HG02981 (cell line): ENCODE results near the gene NPHP1.
"Not testable (repeated sequence)": the region's sequence is repeated elsewhere in the genome, so short reads cannot be mapped to it uniquely, and the experiment has no call there.

Experiments
- ATAC-seq: cut with Tn5 transposase; IDR thresholded peaks from one replicate; pipeline ENCODE4 v1.9.1; 2021; ENCODE audit warnings: mild to moderate bottlenecking, moderate library complexity; ENCODE audit not compliant: unreplicated experiment

The NPHP1 gene

DNA sequence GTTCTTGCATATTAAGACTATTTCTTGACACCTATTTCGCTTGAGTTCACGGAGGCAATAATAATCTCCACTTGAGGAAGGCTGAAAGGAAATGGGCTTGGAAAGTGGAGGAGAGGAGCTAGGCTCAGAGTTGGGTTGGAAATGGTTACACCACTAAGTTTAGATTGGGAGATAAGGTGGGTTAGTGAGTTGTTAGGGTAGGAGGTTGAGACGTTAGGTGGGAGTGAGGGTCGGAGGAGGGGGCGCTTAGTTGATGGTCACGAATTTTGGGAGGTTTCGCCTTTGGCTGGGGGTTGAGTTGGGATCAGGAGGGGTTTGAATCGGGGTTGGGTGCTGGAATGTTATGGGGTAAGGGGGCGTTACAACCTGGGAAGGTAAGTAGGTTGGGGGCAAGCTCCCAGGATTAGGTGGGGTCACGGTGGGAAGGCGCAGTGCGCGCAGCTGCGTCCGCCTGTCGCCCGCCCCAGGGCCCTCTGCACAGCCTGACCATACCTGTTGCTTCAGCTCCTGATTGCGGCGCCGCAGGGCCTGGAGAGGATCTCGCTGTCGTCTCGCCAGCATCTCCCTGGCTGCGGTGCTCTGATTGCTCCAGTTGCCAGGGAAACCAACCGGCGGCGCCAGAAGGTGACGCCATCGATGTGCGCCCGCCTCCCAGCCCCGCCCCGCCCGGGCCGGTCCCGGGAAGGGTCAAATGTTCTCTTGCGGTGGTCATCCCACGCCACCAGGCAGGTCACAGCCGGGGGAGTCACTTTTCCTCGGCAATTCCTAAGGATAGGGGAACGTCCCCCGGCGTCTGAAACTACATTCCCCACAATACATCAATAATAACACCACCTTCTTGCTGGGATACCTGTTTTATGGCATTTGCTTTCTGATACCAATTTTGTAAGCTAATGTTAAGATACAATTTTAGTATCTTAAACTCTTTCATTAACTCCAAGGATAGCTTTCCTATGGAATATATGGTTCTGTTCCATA lies at the start of gene NPHP1:
NPHP1 (minus strand) TSS at position 606 of the 978 bp plus-strand sequence; CDS start at position 561, 45 bp downstream.
- peak; percentile 89 for ATAC-seq

DNA sequence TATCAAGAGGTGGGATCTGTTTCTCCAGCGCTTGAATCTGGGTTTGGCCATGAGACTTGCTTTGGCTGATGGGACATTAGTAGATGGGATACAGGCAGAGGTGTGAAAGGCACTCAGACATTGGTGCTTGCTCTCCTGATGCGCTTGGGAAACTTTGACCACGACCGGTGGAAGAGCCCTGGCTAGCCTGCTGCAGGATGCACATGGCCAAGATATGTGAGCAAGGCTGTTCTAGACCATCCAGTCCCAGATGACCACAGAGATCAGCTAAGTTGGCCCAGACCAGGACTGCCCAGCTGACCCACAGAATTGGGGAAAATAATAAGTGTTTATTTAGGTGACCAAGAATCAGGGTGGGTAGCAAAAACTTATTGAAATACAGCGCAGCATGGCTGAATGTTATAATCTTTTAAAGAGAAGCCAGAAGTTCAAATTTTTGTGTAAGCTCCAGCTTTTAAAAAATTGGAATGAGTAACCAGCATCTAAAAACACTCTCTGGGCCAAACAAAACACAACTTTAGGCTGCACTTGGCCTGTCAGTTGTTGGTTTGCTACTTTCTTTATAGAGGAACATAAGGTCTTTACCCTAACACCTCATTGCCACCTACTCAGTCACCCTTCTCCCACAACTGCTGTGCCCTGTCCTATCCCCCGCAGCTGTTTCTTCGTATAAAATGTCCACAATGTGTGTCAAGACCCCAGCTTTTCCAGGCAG lies 43.4 kb upstream of the NPHP1 start:
- not testable (repeated sequence) for ATAC-seq

DNA sequence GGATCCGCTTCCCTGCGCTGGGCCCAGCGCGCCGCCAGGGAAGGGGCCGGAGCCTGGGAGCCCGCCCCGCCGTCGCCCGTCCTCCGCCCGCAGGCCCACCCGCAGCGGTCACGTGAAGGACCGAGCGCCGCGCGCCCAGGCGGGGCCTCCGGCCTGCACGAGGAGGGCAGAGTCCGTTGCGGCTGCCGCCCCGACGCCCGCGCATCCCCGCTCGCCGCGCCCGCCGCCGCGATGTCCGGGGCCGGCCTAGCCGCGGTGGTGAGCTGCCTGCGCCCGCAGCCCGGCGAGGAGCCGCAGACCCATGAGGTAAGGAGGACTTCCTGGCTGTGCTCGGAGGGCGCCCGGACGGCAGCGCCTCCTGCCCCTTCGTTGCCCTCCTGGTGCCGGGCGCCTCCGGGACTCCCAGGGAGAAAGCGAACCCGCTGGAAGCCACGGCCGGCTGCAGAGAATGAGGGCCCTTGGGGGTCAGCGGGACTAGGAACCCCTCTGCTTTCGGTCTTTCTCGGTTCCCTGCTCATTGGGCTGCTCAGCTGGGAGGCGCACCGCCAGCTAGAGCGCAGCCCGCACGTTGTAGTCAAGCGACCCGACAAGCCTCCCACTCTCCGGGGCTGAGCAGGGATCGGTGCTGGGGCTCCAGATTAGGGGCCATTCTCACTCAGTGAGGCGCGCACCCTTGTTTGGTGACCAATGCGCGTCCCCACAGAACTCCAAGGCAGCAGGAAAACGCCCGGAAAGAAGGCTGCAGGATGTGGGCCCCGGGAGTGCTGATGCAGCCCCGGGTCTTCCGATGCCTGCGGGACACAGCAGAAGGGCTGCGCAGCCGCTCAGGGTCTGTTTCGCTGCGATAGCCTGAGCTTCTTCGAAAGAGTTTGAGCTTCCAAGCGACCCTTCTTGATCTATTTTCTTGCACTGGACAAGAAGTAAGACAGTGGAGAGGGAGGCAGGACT lies 40.9 kb upstream of the NPHP1 start:
- ATAC-seq: not testable (repeated sequence)

DNA sequence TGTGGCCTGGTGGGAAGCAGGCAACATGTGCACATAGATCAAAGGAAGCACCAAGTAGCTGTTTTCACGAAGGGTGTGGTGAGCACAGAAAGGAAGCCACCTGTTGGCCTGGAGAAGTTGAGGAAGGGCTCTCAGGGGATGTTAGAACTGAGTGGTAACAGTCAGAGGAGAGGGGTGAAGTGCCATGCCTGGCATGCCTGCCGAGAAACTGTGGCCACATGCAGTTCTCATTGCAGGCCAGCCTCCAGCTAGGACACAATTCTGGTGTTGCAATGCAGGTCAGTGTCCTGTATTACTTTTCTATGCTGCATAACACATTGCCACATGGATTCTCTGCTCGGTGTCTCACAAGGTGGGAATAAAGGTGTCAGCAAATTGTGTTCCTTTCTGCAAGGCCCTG lies 38.5 kb upstream of the NPHP1 start:
- not testable (repeated sequence) for ATAC-seq

DNA sequence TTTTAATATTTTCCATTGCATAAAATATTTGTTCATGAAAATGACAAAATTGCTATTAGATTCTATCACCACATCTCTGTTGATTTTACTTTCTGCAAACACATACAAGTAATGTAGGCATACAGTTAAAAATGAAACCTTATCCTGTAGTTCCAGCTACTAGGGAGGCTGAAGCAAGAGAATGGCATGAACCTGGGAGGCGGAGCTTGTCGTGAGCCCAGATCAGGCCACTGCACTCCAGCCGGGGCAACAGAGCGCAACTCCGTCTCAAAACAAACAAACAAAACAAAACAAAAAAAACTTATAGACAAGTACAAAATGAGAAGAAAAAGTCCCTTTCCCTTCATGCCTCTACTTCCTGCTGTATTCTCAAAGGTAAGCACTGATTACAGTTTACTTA lies 29.7 kb upstream of the NPHP1 start:
- ATAC-seq: not testable (repeated sequence)

DNA sequence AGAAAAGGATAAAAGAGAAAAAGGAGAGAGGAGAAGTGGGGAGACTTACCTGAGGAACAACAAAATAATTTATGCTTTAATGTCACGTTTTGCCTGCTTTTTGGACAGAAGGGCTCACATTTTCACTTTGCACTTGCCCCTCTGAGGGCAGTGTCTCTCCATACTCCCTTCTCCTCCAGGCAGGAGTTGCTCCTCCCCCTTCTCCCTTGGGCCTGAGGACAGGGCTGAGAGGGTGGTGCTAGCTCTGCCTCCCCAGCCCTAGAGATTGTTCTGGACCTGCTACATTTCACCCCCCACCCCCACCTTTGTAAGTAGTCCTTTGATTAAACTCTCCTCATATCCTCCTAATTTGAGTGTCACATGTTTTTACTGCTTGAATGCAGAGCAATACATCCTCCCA lies 25.1 kb upstream of the NPHP1 start:
- not testable (repeated sequence) for ATAC-seq

DNA sequence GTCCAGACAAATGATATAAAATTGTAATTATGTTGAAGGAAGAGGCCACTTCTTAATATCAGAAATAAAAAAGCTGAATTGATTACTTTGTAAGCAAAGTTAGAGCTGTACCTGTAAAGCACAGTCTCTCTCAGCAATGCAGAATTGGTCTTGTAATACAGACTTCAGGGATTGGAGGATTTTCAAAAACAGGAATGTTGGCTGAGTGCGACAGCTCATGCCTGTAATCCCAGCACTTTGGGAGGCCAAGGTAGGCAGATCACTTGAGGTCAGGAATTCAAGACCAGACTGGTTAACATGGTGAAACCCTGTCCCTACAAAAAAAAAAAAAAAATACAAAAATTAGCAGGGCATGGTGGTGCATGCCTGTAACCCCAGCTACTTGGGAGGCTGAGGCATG lies 17.8 kb upstream of the NPHP1 start:
- ATAC-seq: not testable (repeated sequence)

DNA sequence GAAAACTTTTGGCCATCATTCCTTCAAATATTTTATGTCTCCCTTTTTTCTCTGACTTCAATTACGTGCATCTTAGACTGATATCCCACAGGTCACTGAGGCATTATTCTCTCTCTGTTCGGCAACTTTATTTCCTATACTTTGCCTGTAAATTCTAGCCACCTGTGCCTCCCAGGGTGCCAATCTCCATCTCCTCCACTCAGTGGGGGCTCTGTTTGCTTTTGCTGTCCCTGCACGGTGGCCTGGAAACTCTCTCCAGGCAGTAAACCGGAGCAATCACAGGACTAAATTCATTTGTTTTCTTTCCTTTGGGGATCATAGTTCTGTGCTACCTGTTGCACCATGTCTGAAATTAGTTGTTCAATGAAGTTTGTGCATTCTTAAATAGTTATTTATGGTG lies 17.1 kb upstream of the NPHP1 start:
- no peak for ATAC-seq

DNA sequence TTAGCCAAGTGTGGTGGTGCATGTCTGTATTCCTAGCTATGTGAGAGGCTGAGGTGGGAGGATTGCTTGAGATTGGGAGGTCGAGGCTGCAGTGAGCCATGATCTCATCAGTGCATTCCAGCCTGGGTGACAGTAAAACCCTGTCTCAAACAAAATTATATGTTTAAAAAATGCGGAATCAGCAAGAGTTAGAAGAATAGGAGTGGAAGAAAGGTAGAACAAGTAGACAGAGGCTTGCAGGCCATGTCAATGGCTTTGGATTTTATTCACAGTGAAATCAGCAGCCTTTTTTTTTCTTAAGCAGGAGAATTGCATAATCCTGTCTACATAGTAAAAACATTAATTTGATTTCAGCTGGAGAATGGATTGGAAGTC lies 15.4 kb upstream of the NPHP1 start:
- ATAC-seq: no peak

DNA sequence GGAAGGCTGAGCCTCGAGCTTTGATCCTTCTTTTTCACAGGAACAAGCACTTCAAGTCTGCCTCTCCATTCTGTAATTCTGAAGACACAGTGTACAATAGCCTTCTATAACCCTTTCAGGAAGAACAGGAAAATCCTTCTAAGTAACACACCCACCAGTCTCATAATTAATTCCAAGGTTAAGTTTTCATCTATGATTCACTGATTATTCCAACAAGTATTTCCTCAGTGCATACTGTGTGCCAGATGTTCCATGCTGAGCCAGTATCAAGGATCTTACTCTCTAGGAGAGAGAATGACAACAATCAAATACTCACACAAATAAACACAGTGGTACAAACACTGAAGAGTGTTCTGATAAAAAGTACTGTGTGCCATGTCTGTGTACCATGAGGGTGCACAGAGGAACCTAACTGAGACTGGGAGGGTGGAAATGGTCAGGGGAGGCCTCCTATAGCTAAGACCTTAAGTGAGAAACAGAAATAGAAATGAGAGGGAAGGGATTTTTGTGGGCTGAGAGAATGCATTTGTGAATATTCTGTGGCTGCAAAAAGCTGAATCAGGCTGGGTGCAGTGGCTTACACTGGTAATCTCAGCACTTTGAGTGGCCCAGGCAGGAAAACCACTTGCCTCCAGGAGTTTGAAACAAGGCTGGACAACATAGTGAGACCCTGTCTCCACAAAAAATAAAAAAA lies 14.8 kb upstream of the NPHP1 start:
- ATAC-seq: no peak

DNA sequence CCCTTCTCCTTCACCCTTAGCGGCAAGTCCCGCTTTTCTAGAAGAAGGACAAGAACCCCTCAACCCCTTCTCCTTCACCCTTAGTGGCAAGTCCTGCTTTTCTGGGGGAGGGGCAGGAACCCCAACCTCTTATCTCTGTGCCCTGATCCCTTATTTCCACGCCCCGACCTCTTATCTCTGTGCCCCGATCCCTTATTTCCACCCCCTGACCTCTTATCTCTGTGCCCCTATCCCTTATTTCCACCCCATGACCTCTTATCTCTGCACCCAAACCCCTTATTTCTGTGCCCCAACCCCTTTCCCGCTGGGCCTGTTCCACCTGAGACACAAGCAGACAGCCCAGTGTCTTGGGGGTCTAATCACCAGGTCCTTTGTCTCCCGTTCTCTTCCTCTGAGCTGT lies 14.1 kb upstream of the NPHP1 start:
- not testable (repeated sequence) for ATAC-seq

DNA sequence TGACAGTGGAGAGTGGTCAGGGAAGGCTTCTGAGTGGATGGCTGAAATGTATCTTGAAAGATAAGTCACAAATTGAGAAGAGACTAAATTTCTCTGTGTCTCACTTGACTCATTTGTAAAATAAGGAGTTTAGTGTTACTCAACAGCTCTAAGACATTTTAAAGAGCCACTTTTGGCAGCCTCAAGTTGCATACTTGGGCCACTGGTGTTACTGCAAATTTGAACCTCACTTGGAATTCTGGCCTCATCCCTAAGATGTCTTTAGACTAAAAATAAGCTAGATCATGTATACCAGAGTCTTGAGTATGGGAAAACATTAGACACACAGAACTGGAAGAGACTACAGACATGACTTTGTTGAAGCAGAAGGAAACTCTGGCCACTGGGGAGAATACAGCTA lies 12.0 kb upstream of the NPHP1 start:
- no peak for ATAC-seq

DNA sequence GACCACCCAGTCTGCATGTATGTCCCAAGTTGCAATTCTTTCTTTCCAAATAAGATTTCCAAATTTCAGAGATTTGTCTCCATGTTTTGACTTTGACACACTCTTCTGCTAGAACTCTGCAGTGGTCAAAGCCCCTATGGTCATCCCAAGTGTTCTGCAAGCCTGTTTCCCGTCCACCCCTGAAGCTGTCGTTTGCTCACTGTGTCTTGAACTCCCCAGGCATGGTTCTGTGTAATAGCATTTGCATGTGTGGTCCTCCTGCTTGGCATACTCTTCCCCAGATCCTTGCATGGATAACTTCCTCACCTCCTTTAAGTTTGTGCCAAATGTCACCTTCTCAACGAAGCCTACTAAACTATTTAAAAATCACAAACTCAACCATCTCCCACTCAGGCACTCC lies 11.4 kb upstream of the NPHP1 start:
- ATAC-seq: no peak

DNA sequence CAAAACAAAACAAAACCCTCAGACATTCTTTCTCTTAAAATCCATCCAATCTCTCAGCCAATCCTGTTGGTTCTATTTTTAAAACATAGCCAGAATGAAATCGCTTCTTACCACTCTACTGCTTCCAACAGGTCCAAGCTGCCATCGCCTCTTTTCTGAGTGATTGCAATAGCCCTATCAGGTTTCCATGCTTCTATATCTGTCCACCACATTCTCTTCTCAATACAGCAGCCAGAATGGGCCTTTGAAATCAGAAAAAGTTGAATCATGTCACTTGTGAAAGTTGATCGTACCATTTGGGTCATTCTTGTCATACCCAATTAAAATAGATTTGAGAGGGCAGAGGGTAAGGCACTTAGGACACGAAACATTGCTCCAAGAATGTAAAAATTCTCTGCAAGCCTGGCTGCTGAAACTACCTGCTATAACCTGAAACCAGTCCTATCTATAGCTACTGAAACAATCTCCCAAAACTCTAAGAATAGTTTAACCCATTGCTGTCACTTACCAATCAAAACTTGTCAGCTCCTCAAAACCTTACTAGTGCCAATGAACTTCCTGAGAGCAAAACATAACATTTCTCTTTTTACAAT lies 10.8 kb upstream of the NPHP1 start:
- no peak for ATAC-seq

DNA sequence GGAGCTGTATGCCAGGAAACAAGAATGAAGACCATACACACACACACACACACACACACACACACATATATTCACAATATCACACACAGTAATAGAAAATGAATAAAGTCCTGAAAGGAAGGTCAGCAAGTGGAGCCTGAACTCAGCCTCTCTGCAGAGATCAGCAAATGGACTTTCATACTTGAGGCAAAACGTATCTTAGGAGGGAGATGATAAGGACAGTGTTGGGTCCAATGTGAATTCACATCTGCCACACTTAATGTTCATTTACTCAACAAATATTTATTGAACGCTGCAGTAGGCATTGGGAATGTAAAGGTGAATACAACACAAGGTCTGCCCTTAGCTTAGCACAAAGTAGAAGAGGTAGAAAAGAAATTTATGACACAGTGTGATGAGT lies 10.3 kb upstream of the NPHP1 start:
- ATAC-seq: no peak

DNA sequence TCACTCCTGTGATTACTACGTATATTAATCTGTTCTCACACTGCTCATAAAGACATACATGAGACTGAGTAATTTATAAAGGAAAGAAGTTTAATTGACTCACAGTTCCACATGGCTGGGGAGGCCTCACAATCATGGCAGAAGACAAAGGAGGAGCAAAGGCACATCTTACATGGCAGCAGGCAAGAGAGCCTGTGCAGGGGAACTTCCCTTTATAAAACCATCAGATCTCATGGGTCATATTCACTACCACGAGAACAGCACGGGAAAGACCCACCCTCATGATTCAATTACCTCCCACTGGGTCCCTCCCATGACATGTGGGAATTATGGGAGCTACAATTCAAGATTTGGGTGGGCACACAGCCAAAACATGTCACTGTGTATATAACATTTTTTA lies 8.7 kb upstream of the NPHP1 start:
- not testable (repeated sequence) for ATAC-seq

DNA sequence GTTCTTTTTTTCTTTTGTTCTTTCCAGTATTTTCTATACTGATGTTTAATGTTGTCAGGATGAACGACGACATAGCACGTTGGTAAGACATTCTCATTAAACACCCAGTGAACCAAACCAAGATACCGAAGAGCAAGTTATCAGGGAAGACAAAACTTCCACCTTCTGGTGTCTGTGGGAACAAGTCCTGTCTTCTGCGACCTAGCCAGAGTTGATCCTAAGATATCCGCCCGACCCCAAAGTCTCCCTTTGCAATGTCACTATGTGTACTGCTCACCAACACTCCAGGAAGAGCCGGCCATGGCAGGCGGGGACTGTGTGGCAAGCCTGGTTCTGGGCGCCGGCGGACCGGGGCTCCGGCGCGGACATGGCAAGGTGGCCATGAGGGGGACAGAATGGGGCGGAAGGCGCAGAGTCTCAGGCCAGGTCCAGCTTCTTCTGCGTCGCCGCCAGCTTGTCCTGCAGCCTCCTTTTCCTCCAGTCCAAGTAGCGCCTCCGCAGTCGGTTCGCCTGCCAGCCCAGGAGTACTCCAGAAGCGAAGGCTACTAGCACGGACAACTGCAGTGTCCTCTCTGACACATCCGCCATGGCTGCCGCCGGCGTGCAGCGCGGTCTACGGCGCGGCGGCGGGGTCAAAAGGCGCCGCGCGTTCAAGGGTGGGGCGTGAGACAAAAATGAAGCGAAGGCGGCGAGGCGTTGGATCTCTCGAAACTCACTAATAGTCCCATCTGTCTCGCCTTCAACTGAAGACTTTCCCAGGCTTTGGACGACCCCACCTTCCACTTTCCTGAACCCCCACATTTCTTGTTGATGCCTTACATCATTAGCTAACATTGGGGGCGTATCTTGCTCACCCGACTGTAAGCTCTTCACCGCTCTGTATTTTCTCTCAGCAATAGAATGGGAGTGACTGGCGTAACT lies 7.4 kb upstream of the NPHP1 start, which contains the start of gene MTLN:
MTLN (minus strand) TSS at position 610 of the 921 bp plus-strand sequence; CDS start at position 588, 22 bp downstream.
- ATAC-seq: peak; percentile 88

DNA sequence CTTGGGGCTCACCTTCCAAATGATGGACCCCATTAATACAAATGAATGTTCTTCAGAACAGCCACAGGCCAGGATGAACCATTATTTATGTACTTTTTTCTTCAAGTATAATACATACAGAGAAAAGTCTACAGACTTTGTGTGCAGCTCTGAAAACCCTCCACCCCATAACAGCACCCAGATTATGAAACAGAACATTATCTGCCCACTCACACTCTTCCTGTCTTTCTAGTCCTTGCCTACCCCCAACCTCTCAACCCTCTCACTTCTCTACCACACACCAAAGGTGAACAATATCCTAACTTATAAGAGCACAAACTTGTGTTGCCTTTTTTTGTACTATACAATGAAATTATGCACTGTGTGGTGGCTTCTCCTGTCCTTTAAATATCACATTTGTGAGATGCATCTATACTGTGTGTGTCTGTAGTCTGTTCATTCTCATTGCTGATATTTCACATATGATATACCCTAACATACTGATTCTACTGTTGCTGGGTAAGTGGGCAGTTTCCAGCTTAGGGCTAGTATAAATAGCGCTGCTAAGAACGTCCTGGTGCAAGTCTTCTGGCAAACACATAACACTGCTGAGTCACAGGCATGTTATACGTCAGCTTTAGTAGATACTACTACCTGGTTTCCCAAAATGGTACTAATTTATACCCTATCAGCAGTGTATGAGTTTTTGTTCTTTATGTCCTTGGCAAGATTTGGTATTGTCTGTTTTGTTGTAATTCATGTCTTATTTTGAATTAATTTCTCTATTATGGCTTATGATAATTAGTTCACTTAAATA lies 1.0 kb upstream of the NPHP1 start:
- ATAC-seq: no peak
